ENCODE data around the gene KIAA0930.

KIAA0930 gene

DNA sequence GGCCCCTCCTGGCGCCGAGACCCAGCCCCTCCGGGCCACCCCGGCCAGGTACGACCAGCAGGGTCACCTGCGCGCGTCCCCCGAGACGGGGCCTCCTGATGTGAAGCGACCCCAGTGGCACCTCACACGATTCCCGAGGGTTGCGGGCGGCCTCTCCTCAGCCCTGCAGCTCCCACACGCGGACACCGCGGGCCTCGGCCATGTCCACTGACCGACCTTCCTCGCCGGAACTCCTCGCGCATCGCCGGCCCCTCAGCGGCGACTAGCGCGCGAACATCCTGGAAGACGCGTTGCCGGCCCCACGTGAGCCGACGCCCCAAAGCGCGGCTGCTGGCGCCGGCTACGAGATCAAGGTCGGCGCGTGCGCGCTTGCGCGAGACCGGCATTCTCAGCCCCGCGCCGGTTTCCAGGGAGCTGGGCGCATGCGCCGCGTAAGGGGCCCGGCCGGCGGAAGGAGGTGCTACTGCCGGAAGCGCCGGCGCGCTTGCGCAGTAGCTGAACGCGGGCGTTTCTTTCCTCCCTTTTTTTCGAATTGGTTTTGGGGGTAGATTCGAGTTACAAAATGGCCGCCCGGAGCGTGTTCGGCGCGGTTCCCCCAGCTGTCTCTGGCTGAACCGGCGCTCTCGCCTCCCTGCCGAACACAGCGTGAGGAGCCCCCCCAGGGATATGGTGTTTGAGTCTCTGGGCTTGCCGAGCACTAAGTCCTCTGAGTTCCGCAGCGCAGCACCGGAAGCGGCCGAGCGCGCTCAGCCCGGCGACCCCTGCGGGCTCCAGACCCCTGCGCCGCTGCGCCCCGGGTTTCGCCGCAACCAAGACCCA is 77.0 kb downstream of the KIAA0930 start, which contains the start of gene NUP50:
Gene NUP50, plus strand, starts transcription at position 475 of the 819 bp plus-strand sequence. CDS start 4,253 bp downstream, outside the sequence.
- Histone ChIP-seq H3K9ac (ENCODE audit: low read depth in 1 of 2, low read length in 2 of 2) (peak within 1 kb of the TSS; percentile 82 to 84), H3K27ac (ENCODE audit: low read depth, low read length) (peak within 1 kb of the TSS; percentile 95), H3K36me3 (ENCODE audit: control insufficient read depth in 1 of 2, insufficient read depth in 2 of 2, low read length in 2 of 2) (peaks cover 0 to 16% of the 10 kb centered on the region in 2 donors), H3K9me3 (ENCODE audit: control insufficient read depth in 1 of 2, low read length in 2 of 2) (no peaks in the 10 kb centered on the region), H3K4me1 (ENCODE audit: control insufficient read depth in 1 of 2, insufficient read depth in 2 of 2, low read length in 2 of 2) (peaks cover 29 to 34% of the 10 kb centered on the region in 2 donors), H3K4me3 (ENCODE audit: low read depth in 1 of 2, low read length in 2 of 2) (peak within 1 kb of the TSS; percentile 85 to 93), H3K27me3 (ENCODE audit: control insufficient read depth in 1 of 2, insufficient read depth in 2 of 2, low read length in 2 of 2) (no peaks in the 10 kb centered on the region)

DNA sequence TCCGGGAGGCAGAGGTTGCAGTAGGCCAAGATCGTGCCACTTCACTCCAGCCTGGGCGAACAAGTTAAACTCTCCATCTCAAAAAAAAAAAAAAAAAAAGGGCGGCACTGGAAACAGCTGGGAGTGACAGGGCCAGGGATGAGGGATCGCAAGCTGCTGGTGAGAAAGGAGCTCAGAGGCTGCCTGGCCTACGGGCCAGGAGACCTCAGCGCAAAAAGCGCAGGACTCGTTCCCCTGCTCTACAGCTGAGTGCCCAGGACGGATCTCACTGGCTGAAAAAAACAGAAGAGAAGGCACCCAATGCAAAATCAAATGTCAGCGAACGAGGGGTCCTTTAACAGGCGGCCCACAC is 77.6 kb downstream of the KIAA0930 start:
- no peaks in the 10 kb centered on the region for H3K27me3 ChIP-seq (ENCODE audit: control insufficient read depth in 1 of 2, insufficient read depth in 2 of 2, low read length in 2 of 2)
- peak overlapping the region; percentile 95 for H3K27ac ChIP-seq (ENCODE audit: low read depth, low read length)
- peak overlapping the region; percentile 85 to 93 for H3K4me3 ChIP-seq (ENCODE audit: low read depth in 1 of 2, low read length in 2 of 2)
- peaks cover 0 to 10% of the 10 kb centered on the region in 2 donors for H3K36me3 ChIP-seq (ENCODE audit: control insufficient read depth in 1 of 2, insufficient read depth in 2 of 2, low read length in 2 of 2)
- H3K4me1 ChIP-seq (ENCODE audit: control insufficient read depth in 1 of 2, insufficient read depth in 2 of 2, low read length in 2 of 2) = peaks cover 34 to 35% of the 10 kb centered on the region in 2 donors
- H3K9ac ChIP-seq (ENCODE audit: low read depth in 1 of 2, low read length in 2 of 2) = peak overlapping the region; percentile 82 to 84
- H3K9me3 ChIP-seq (ENCODE audit: control insufficient read depth in 1 of 2, low read length in 2 of 2) = no peaks in the 10 kb centered on the region

DNA sequence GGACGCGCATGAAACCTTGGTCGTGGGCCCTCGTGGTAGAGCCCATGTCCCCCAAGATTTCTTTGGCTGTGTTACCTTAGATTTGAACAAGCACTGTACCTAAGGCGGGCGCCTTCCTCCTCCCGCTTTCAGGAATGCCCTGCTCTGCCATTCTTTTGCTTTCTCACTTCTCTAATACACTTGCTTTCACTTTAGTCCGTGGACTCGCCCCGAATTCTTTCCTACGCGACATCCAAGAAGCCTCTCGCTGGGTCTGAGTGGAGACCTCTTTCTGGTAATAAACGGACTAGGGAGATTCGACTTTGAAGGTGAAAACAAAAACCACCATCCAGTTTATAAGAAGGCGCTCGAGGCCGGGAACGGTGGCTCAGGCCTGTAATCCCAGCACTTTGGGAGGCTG is 78.2 kb downstream of the KIAA0930 start:
- Histone ChIP-seq H3K36me3 (ENCODE audit: control insufficient read depth in 1 of 2, insufficient read depth in 2 of 2, low read length in 2 of 2) (peaks cover 0 to 12% of the 10 kb centered on the region in 2 donors), H3K4me1 (ENCODE audit: control insufficient read depth in 1 of 2, insufficient read depth in 2 of 2, low read length in 2 of 2) (peaks cover 34 to 36% of the 10 kb centered on the region in 2 donors), H3K27ac (ENCODE audit: low read depth, low read length) (no peak overlapping the region), H3K9me3 (ENCODE audit: control insufficient read depth in 1 of 2, low read length in 2 of 2) (no peaks in the 10 kb centered on the region), H3K4me3 (ENCODE audit: low read depth in 1 of 2, low read length in 2 of 2) (peak overlapping the region; percentile 85 to 93), H3K9ac (ENCODE audit: low read depth in 1 of 2, low read length in 2 of 2) (peak overlapping the region; percentile 25 to 82), H3K27me3 (ENCODE audit: control insufficient read depth in 1 of 2, insufficient read depth in 2 of 2, low read length in 2 of 2) (no peaks in the 10 kb centered on the region)

DNA sequence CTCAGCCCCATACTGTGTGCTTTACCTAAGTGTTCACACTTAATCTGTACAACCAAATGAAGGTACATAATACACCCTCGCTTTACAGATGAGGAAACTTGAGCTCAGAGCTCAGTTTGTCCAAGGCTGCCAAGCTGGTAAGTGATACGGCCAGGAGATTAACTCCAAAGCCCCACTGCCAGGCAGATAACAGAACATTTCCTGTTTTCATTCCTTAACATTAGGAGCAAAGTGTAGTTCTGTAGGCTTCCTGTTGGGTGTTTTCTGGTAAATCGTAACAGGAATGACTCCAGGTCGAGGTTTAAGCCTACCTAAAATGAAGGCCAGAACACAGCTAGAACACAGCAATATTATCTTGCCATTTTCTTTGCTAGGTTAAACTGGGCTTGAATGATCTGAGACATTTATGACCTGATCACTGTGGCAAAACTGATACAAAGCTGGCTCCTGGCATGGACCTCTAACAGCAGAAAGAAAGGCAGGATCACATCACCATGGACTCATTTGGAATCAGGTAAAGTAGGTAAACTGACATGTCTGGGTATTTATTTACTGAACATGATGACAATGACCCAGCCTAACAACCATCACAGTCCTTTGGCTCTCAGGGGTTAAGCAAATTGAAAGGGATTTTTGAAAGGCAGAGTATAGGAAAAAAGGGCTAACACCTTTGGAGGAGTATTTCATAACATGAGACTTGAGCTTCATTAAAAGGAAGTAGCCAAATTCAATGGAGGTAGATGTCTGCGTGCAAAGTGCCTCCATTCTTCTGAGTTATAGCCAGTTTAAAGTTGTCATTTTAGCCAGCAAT is 80.8 kb downstream of the KIAA0930 start:
- Histone ChIP-seq H3K9ac (ENCODE audit: low read depth in 1 of 2, low read length in 2 of 2) (peak overlapping the region; percentile 28 to 33), H3K27ac (ENCODE audit: low read depth, low read length) (peak overlapping the region; percentile 64), H3K4me3 (ENCODE audit: low read depth in 1 of 2, low read length in 2 of 2) (peak overlapping the region in 1 of 2 donors; percentile 24), H3K9me3 (ENCODE audit: control insufficient read depth in 1 of 2, low read length in 2 of 2) (no peaks in the 10 kb centered on the region), H3K4me1 (ENCODE audit: control insufficient read depth in 1 of 2, insufficient read depth in 2 of 2, low read length in 2 of 2) (peaks cover 28 to 30% of the 10 kb centered on the region in 2 donors), H3K36me3 (ENCODE audit: control insufficient read depth in 1 of 2, insufficient read depth in 2 of 2, low read length in 2 of 2) (peaks cover 0 to 11% of the 10 kb centered on the region in 2 donors), H3K27me3 (ENCODE audit: control insufficient read depth in 1 of 2, insufficient read depth in 2 of 2, low read length in 2 of 2) (no peaks in the 10 kb centered on the region)

DNA sequence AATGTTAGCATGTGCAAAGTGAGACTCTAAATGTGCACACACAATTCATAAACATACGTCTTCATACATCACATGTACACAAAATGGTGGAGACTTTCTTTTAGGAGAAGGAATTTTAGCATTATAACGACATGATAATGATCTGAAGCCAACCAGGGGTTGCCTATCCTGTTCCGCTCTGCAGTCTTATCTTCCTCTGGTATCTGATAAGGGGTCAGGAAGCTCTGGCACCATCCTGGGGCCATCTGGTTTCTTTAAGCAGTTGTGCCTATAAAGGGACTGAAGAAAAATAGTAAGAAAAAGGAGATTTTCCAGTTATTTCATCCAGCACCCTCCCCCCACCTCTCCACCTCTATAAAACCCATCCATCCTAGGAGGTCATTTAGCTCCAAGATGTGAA is 82.8 kb downstream of the KIAA0930 start:
- Histone ChIP-seq H3K9me3 (ENCODE audit: control insufficient read depth in 1 of 2, low read length in 2 of 2) (no peaks in the 10 kb centered on the region), H3K4me1 (ENCODE audit: control insufficient read depth in 1 of 2, insufficient read depth in 2 of 2, low read length in 2 of 2) (peaks cover 24 to 28% of the 10 kb centered on the region in 2 donors), H3K9ac (ENCODE audit: low read depth in 1 of 2, low read length in 2 of 2) (no peak overlapping the region), H3K27me3 (ENCODE audit: control insufficient read depth in 1 of 2, insufficient read depth in 2 of 2, low read length in 2 of 2) (no peaks in the 10 kb centered on the region), H3K36me3 (ENCODE audit: control insufficient read depth in 1 of 2, insufficient read depth in 2 of 2, low read length in 2 of 2) (peaks cover 0 to 11% of the 10 kb centered on the region in 2 donors), H3K4me3 (ENCODE audit: low read depth in 1 of 2, low read length in 2 of 2) (no peak overlapping the region), H3K27ac (ENCODE audit: low read depth, low read length) (no peak overlapping the region)

DNA sequence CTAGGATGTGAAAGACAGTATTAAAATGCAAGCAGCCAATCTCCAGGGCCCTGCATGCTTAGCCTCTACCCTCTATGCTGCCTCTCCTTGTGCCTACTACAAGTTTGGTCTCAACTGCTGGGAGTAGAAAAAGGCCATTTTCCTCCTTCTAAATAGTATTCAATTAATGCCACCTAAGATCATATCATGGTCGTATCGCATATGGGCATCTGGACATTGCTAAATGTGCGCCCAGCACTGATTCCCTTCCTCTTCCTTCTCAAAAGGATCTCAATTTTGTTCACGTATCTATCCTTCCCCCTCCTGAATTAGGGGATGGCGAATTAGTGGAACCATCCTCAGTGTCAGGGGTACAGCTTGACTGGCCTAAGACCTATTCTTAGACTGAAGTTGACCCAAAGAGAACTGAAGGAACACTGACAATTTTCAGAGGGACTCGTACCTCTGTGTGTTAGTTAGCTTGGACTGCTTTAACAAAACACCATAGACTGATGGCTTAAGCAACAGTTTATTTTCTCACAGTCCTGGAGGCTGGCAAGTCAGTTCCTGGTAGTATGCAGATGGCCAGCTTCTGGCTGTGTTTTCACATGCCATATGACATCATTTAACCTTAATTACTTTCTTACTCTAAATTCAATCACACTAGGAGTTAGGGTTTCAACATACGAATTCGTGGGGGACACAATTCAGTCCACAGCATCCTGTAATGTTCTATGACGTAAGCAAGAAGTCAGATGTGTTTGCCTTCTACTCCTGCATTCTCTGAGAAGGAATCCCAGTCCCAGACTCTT is 85.4 kb downstream of the KIAA0930 start:
- Histone ChIP-seq H3K9ac (ENCODE audit: low read depth in 1 of 2, low read length in 2 of 2) (no peak overlapping the region), H3K36me3 (ENCODE audit: control insufficient read depth in 1 of 2, insufficient read depth in 2 of 2, low read length in 2 of 2) (peaks cover 0 to 11% of the 10 kb centered on the region in 2 donors), H3K9me3 (ENCODE audit: control insufficient read depth in 1 of 2, low read length in 2 of 2) (no peaks in the 10 kb centered on the region), H3K4me3 (ENCODE audit: low read depth in 1 of 2, low read length in 2 of 2) (no peak overlapping the region), H3K27ac (ENCODE audit: low read depth, low read length) (no peak overlapping the region), H3K27me3 (ENCODE audit: control insufficient read depth in 1 of 2, insufficient read depth in 2 of 2, low read length in 2 of 2) (no peaks in the 10 kb centered on the region), H3K4me1 (ENCODE audit: control insufficient read depth in 1 of 2, insufficient read depth in 2 of 2, low read length in 2 of 2) (peaks cover 15 to 27% of the 10 kb centered on the region in 2 donors)

DNA sequence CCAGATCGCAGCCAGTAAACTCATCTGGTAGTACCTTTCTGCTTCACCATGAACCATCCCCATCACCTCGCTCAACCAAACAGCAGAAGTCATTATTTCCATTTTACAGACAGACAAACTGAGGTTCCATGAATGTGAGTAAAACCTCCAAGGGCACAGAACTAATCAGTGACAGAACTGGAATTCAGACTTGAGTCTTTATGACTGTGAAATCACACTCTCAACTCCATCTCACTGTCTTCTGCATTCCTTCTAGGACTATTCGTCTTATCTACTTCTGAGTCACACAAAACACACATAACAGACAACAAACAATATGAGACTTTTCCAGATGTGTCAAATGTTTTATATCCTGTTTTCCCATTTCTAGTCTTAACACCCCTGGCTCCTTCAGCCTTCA is 86.3 kb downstream of the KIAA0930 start:
- Histone ChIP-seq H3K4me1 (ENCODE audit: control insufficient read depth in 1 of 2, insufficient read depth in 2 of 2, low read length in 2 of 2) (peaks cover 7 to 22% of the 10 kb centered on the region in 2 donors), H3K9ac (ENCODE audit: low read depth in 1 of 2, low read length in 2 of 2) (no peak overlapping the region), H3K27me3 (ENCODE audit: control insufficient read depth in 1 of 2, insufficient read depth in 2 of 2, low read length in 2 of 2) (no peaks in the 10 kb centered on the region), H3K4me3 (ENCODE audit: low read depth in 1 of 2, low read length in 2 of 2) (no peak overlapping the region), H3K9me3 (ENCODE audit: control insufficient read depth in 1 of 2, low read length in 2 of 2) (no peaks in the 10 kb centered on the region), H3K27ac (ENCODE audit: low read depth, low read length) (no peak overlapping the region), H3K36me3 (ENCODE audit: control insufficient read depth in 1 of 2, insufficient read depth in 2 of 2, low read length in 2 of 2) (peaks cover 0 to 11% of the 10 kb centered on the region in 2 donors)

DNA sequence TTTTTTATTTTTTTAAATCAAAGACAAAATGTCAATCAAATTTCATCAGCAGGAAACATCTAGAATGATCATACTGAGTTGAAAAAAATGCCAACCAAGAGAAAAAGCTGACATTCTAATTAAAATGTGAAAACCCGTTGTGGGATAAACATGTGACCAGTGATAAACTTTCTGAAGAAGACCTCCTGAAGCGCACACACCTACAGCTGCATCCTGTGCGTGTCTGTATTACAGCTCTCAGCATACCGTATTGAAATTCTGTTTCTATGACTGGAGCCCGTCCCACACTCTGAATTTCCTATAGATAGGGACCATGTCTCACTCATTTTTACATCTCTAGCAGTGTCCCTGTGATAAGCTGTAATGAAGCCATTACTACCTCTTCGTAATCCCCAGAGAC is 89.2 kb downstream of the KIAA0930 start:
- H3K27ac ChIP-seq (ENCODE audit: low read depth, low read length) = no peak overlapping the region
- peaks cover 0 to 8% of the 10 kb centered on the region in 2 donors for H3K4me1 ChIP-seq (ENCODE audit: control insufficient read depth in 1 of 2, insufficient read depth in 2 of 2, low read length in 2 of 2)
- H3K4me3 ChIP-seq (ENCODE audit: low read depth in 1 of 2, low read length in 2 of 2) = no peak overlapping the region
- no peaks in the 10 kb centered on the region for H3K9me3 ChIP-seq (ENCODE audit: control insufficient read depth in 1 of 2, low read length in 2 of 2)
- H3K9ac ChIP-seq (ENCODE audit: low read depth in 1 of 2, low read length in 2 of 2) = no peak overlapping the region
- H3K36me3 ChIP-seq (ENCODE audit: control insufficient read depth in 1 of 2, insufficient read depth in 2 of 2, low read length in 2 of 2) = no peaks in the 10 kb centered on the region
- H3K27me3 ChIP-seq (ENCODE audit: control insufficient read depth in 1 of 2, insufficient read depth in 2 of 2, low read length in 2 of 2) = no peaks in the 10 kb centered on the region

DNA sequence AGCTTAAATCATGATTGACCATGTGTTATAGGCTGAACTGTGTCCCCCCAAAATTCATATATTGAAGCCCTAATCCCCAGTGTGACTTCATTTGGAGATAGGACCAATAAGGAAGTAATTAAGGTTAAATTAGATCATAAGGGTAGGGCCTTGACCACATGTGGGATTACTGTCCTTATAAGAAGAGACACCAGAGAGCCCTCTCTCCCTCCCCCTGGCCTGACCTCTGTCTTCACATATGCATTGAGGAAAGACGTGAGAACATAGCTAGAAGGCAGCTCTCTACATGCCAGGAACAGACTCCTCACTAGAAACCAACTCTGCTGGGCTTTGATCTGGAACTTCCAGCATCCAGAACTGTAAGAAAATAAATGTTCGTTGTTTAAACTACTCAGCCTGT is 90.6 kb downstream of the KIAA0930 start:
- Histone ChIP-seq H3K9ac (ENCODE audit: low read depth in 1 of 2, low read length in 2 of 2) (no peak overlapping the region), H3K36me3 (ENCODE audit: control insufficient read depth in 1 of 2, insufficient read depth in 2 of 2, low read length in 2 of 2) (no peaks in the 10 kb centered on the region), H3K27ac (ENCODE audit: low read depth, low read length) (no peak overlapping the region), H3K9me3 (ENCODE audit: control insufficient read depth in 1 of 2, low read length in 2 of 2) (no peaks in the 10 kb centered on the region), H3K4me1 (ENCODE audit: control insufficient read depth in 1 of 2, insufficient read depth in 2 of 2, low read length in 2 of 2) (peaks cover 0 to 8% of the 10 kb centered on the region in 2 donors), H3K4me3 (ENCODE audit: low read depth in 1 of 2, low read length in 2 of 2) (no peak overlapping the region), H3K27me3 (ENCODE audit: control insufficient read depth in 1 of 2, insufficient read depth in 2 of 2, low read length in 2 of 2) (no peaks in the 10 kb centered on the region)
